GM19372 (cell line): ENCODE data around the gene XAB2.
A peak's percentile ranks its signal among the peaks of the same experiment; 100 is the strongest.
"Not testable (repeated sequence)": the region's sequence is repeated elsewhere in the genome, so short reads cannot be mapped to it uniquely, and the experiment has no call there.

Experiments used
- ATAC-seq: cut with Tn5 transposase; IDR thresholded peaks from one replicate; pipeline ENCODE4 v1.9.1; 2021; ENCODE audit warnings: mild to moderate bottlenecking, low read depth, moderate library complexity; ENCODE audit not compliant: unreplicated experiment

Gene XAB2

GRCh38 chr19:7650148-7650547 lies 20.8 kb upstream of the XAB2 start:
- no peak for ATAC-seq

DNA sequence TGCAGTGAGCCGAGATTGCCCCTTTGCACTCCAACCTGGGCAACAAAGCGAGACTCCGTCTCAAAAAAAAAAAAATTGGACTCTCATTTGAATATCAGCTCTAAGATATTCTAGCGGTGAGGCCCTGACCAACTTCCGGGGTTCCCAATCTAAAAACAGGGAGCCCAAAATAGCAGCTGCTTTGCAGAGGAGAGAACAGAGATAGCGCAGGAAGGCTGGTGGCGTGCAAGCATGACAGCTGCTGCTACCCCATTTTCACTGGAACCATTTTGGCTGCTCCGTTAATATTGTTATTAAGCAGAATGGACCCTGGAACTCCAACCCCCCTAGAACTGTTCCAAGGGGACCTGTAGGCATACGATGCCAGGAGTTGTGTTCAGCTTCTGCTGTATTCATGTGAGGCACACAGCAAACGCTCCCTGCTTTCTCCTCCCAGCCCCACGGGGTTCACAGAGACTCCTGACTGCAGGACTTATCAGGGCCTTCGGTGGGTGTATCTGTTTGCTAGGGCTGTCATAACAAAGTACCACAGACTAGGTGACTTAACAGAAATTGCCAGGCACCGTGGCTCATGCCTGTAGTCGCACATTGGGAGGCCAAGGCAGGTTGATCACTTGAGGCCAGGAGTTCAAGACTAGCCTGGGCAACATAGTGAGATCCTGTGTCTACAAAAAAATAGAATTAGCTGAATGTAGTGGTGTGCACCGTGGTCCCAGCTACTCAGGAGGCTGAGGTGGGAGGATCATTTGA lies 19.1 kb upstream of the XAB2 start:
- ATAC-seq: no peak

GRCh38 chr19:7647156-7647555 lies 17.8 kb upstream of the XAB2 start:
- no peak for ATAC-seq

- no peak for ATAC-seq
Observed at GRCh38 chr19:7646426-7646700, 17.0 kb upstream of the XAB2 start.

DNA sequence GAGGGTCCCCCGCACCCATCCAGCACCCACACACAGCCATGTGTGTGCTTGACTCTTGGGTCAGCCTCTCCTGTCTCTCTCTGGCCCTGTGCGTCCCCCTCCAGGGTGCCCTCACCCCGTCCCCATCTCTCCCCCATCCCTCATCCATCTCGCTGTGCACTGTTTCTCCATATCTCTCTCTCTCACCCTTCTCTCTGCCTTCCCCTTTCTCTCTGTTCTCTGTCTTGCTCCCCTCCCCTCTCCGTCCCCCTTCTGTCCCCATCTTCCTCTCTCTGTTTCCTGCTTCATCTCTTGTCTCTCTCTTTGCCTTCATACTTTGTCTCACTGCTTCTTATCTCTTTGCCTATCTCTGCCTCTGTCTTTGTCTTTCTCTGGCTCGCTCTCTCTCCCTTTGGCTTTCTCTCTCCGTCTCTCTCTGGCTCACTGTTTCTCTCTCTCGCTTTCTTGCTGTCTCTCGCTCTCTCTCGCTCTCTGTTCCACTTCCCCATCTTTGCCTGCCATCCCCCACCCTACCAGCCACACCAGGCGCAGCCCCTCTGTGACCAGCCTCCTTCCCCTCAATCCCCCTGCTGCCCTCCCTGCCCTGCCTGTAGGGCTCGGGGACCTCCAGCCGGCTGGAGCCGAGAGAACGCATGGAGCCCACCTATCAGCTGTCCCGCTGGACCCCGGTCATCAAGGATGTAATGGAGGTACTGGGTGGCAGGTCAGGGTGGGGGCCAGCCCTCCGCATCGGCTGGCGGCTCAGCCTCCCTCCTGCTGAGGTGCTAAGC lies 16.5 kb upstream of the XAB2 start:
- ATAC-seq: no peak

- no peak for ATAC-seq
Observed at GRCh38 chr19:7645163-7645562, 15.8 kb upstream of the XAB2 start.

DNA sequence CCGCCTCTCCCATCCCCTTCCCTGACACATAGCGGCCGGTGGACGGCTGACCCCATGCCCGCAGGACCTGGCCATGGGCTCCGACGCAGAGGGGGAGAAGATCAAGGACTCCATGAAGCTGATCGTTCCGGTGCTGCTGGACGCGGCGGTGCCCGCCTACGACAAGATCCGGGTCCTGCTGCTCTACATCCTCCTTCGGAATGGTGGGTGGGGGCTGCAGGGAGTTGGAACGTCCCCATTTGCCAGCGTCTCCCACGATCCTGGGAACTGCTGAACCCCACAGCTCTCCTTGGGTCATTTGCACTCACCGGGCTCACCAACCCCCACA lies 15.2 kb upstream of the XAB2 start:
- no peak for ATAC-seq

- ATAC-seq: not testable (repeated sequence)
Observed at GRCh38 chr19:7643629-7644549, 14.5 kb upstream of the XAB2 start.

DNA sequence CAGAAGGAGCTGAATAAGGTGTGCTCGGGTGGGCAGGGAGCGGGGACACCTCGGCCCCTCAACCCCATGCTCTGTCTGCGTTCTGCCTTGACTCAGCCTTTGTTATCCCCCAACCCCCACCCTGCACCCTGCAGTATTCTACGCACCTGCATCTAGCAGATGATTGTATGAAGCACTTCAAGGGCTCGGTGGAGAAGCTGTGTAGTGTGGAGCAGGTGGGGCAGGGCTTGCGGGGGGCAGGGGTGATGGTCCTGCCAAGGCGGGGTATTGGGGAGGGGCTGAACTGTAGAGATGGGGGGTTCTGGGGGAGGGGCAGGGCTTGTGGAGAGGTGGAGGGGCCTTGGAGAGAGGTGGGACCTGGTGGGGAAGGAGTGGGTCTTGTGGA lies 13.7 kb upstream of the XAB2 start:
- ATAC-seq: no peak

- no peak for ATAC-seq
Observed at GRCh38 chr19:7642295-7643030, 13.1 kb upstream of the XAB2 start.

DNA sequence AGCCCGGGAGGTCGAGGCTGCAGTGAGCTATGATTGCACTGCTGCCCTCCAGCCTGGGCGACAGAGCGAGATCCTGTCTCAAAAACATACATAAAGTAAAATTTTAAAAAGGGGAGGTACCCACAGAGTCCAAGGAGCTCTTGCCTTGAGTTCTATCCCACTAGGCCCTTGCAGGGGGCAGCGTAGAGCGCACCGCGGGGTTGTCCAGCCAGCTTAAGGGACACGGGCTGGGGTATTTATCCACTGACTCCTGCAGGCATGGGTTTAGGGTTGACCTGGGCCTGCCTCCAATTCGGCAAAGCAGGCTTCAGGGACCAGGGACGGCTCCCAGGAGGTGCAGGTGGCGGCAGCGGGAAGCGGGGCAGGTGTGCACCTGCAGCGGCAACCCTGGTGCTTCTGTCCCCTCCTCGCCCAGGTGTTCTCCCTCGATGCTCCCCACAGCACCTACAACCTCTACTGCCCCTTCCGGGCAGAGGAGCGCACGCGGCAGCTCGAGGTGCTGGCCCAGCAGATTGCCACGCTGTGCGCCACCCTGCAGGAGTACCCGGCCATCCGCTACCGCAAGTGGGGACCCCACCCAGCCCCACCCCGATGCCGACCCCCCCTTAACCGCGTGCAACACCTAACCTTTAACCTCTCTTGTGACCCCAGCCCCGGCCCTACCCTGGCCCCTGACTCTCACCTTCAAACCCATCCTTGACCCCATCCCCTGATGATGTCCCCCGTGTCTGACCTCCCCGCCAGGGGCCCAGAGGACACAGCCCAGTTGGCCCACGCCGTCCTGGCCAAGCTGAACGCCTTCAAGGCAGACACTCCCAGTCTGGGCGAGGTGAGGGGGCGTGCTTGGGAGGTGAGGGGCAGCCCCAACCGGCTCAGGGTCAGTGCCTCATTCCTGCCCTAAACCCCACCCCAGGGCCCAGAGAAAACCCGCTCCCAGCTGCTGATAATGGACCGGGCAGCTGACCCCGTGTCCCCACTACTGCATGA lies 12.2 kb upstream of the XAB2 start:
- no peak for ATAC-seq

DNA sequence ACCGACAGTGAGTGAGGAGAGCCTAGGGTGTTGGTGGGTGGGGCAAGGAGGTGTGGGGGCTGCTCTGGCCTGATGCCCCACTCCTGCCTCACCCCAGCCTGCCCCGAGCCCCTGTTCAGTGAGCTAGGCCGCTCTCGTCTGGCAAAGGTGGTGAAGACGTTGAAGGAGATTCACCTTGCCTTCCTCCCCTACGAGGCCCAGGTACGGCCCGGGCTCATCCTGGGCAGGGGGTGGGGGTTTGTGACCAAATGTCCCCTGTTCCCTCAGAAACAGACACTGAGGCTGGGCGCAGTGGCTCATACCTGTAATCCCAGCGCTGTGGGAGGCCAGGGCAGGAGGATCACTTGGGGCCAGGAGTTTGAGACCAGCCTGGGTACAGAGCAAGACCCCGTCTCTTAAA lies 11.5 kb upstream of the XAB2 start:
- ATAC-seq: no peak

DNA sequence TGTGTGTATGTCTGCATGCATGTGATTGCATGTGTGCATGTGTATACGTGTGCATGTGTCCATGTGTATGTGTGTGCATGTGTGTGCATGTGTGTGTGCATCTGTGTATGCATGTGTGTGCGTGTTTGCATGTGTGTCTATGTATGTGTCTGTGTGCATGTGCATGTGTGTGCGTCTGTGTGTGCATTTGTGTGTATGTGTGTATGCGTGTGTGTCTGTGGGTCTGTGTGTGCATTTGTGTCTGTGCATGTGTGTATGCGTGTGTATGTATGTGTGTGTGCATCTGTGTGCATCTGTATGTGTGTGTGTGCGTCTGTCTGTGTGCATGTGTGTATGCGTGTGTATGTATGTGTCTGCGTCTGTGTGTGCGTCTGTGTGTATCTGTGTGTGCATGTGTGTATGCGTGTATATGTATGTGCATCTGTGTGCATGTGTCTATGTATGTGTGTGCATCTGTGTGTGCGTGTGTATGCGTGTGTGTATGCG lies 10.6 kb upstream of the XAB2 start:
- ATAC-seq: no peak

- ATAC-seq: no peak
Observed at GRCh38 chr19:7638802-7639465, 9.6 kb upstream of the XAB2 start.

GRCh38 chr19:7637374-7638256 lies 8.3 kb upstream of the XAB2 start:
- no peak for ATAC-seq

DNA sequence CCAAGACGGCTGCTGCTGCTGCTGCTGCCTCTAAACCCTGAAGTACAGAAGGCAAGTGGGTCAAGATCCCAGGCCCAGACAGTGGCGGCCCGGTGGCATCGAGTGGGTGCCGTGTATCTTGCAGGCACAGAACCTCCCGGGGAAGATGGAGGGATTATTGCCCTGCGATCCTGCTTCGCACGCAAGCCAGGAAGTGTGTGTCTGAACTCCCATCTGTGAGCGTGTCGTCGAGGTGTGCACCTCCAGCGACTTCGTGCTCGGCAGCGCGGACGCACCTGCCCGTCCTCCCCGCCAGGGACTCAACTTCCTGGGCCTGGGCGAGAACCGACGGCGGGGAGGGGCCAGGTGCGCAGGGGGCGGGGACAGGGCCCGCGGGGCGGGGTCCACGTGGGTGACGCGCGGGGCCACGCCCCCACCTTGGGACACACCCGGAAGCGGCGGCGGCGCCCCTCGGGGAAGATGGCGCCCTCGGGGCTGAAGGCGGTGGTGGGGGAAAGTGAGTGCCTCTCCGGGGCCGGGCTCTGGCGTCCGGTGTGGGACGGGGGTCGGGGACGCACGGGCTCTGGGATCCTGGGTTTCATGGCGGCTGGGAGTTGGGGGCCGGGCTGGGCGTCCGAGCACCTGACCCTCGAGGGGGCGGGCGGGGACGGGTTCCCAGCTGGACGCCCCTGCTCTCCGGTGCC lies 7.5 kb upstream of the XAB2 start, which contains the start of gene STXBP2:
STXBP2 (plus strand) TSS at position 420 of the 683 bp plus-strand sequence; CDS start at position 460, 40 bp downstream.
- ATAC-seq: peak; percentile 75

DNA sequence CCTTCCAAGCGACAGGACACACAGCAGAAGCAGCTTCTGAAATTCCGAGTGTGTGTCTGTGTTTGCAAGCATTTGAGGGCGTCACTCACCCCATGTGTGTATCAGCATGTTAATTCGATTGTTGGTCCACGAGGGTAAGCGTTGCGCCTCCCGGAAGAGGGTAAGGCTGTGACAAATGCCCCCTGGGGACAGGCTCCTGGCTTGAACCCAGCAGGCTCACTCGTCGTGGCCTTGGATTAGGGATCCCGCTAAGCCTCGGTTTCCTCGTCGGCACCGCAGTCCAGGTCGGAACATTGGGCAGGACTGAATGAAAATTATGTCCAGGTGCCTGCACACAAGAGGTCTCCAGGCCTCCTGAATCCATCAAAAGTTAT lies 7.0 kb upstream of the XAB2 start:
- no peak for ATAC-seq
